A549 (cell line): ENCODE data around the gene TOM1L2. TPM values are rescaled to one million over a fixed set of nuclear protein-coding genes. Genes with fewer than 3 reads are reported as not detected.
A peak's percentile ranks its signal among the peaks of the same experiment; 100 is the strongest.

Experiments used
- ATAC-seq, 2 experiments: fragments of 200-7000 bp in 1 of 2; fragments of >200 bp in 1 of 2; cut with Nextera tagmentation in 1 of 2; cut with Tn5 transposase in 1 of 2; 3 replicates each; pipeline versions ENCODE4 v1.8.0 to v1.9.1; 2018 to 2020; ENCODE audit warnings: mild to moderate bottlenecking in 1 of 2, moderate library complexity in 1 of 2
- CTCF ChIA-PET: fragments of 300-600 bp; sonication (Branson Sonifier 250); formaldehyde crosslinking; extraction: SDS; loops from one replicate; lab custom pipeline; 2021; ENCODE audit warnings: antibody characterized with exemption, inconsistent platforms; lab: Yijun Ruan, JAX
- POLR2A ChIA-PET: fragments of 350-600 bp; formaldehyde crosslinking; extraction: SDS; loops from one replicate; lab custom pipeline; 2021; ENCODE audit warnings: antibody characterized with exemption, inconsistent platforms; lab: Yijun Ruan, JAX
- DNase-seq, 2 experiments: peaks; one replicate each; pipeline versions ENCODE4 v3.0.0 to v3.0.0-alpha.2; 2011 to 2016; ENCODE audit warnings: low read depth in 1 of 2, low spot score in 1 of 2
- FAIRE-seq: peaks from 2 replicates; lab custom pipeline; 2011; peaks lifted over from hg19 to GRCh38; lab: Jason Lieb, UNC
- H3K27ac ChIP-seq, 2 experiments: fragments of >200 bp; sonication (Bioruptor Twin); formaldehyde crosslinking; 3 replicates each; pipeline ENCODE4 v1.5.1; 2016 to 2017
- H3K4me1 ChIP-seq: fragments of >200 bp; sonication (Bioruptor Twin); formaldehyde crosslinking; 3 replicates; pipeline ENCODE4 v1.6.1; 2016
- H3K4me2 ChIP-seq: fragments of >200 bp; sonication (Bioruptor Twin); formaldehyde crosslinking; 3 replicates; pipeline ENCODE4 v1.6.1; 2016
- H3K4me3 ChIP-seq: fragments of >200 bp; sonication (Bioruptor Twin); formaldehyde crosslinking; 3 replicates; pipeline ENCODE4 v1.5.1; 2016
- H3K9me3 ChIP-seq: fragments of >200 bp; sonication (Bioruptor Twin); formaldehyde crosslinking; 3 replicates; pipeline ENCODE4 v1.6.1; 2016
- BCL3 ChIP-seq: fragments of >200 bp; sonication (Bioruptor Twin); formaldehyde crosslinking; IDR thresholded peaks from 3 replicates; pipeline ENCODE4 v1.6.1; 2016
- BHLHE40 ChIP-seq: IDR thresholded peaks from 2 replicates; pipeline ENCODE4 v1.6.1; 2012; ENCODE audit warnings: low read depth, low read length, inconsistent platforms
- CBX2 ChIP-seq: fragments of 200-600 bp; sonication (generic); IDR thresholded peaks from 2 replicates; pipeline ENCODE4 v1.6.1; 2016; ENCODE audit warnings: low read depth, mild to moderate bottlenecking, borderline replicate concordance
- CHD4 ChIP-seq: fragments of 200-600 bp; sonication (generic); IDR thresholded peaks from 2 replicates; pipeline ENCODE4 v1.6.1; 2016; ENCODE audit warnings: antibody characterized with exemption, mild to moderate bottlenecking, borderline replicate concordance
- FOSB ChIP-seq: fragments of 250-450 bp; sonication (Bioruptor Pico); IDR thresholded peaks from 2 replicates; pipeline ENCODE4 v1.5.0; 2020; ENCODE audit warnings: mild to moderate bottlenecking, moderate library complexity
- FOSL2 ChIP-seq, 2 experiments: fragments of 450-650 bp in 1 of 2; fragments of >200 bp in 1 of 2; sonication (Bioruptor Twin) in 1 of 2; formaldehyde crosslinking; IDR thresholded peaks; 2 replicates each; pipeline versions ENCODE4 v1.5.0 to v1.6.1; 2016 to 2020; ENCODE audit warnings: mild to moderate bottlenecking in 1 of 2, moderate library complexity in 1 of 2
- FOXS1 ChIP-seq: fragments of 250-450 bp; sonication (Bioruptor Pico); IDR thresholded peaks from 2 replicates; pipeline ENCODE4 v1.5.0; 2020; ENCODE audit warnings: mild to moderate bottlenecking, moderate library complexity
- HDAC2 ChIP-seq: fragments of 200-600 bp; sonication (generic); IDR thresholded peaks from 2 replicates; pipeline ENCODE4 v1.6.1; 2016
- HOXB13 ChIP-seq: fragments of 250-450 bp; sonication (Bioruptor Pico); IDR thresholded peaks from 2 replicates; pipeline ENCODE4 v1.5.0; 2020; ENCODE audit warnings: low read depth, mild to moderate bottlenecking, moderate library complexity
- JUNB ChIP-seq: fragments of >200 bp; sonication (Bioruptor Twin); formaldehyde crosslinking; IDR thresholded peaks from 2 replicates; pipeline ENCODE4 v1.6.1; 2016
- MAFK ChIP-seq: fragments of 450-650 bp; IDR thresholded peaks from 2 replicates; pipeline ENCODE4 v1.6.1; 2014; ENCODE audit not compliant: partially characterized antibody
- SMC3 ChIP-seq: fragments of >200 bp; sonication (Bioruptor Twin); formaldehyde crosslinking; IDR thresholded peaks from 3 replicates; pipeline ENCODE4 v1.6.1; 2018; ENCODE audit warnings: inconsistent platforms
- SREBF2 ChIP-seq: fragments of 450-650 bp; IDR thresholded peaks from 2 replicates; pipeline ENCODE4 v1.6.1; 2014; ENCODE audit warnings: mild to moderate bottlenecking, moderate library complexity
- TP53 ChIP-seq: fragments of 250-450 bp; sonication (Bioruptor Pico); IDR thresholded peaks from 2 replicates; pipeline ENCODE4 v1.5.0; 2021; ENCODE audit warnings: mild to moderate bottlenecking, moderate library complexity
- USF2 ChIP-seq: fragments of 450-650 bp; IDR thresholded peaks from 2 replicates; pipeline ENCODE4 v1.6.1; 2014; ENCODE audit warnings: antibody characterized with exemption
- ZNF302 ChIP-seq: fragments of 250-450 bp; sonication (Bioruptor Pico); IDR thresholded peaks from 2 replicates; pipeline ENCODE4 v1.9.0; 2021; ENCODE audit warnings: inconsistent platforms, mild to moderate bottlenecking, moderate library complexity
- WGBS: methylation state at CpG from one replicate; pipeline ENCODE4 v1.1.6; 2017; ENCODE audit errors: missing lambda C conversion rate; 5-methylcytosine and 5-hydroxymethylcytosine counted together
- polyA plus RNA-seq, 4 experiments: library from polyadenylated mRNA; depleted of rRNA in 3 of 4; stranded (reverse); fragments of >200 nt; fragmentation: RNase III in 1 of 4; extraction: RNeasy Plus Mini Kit Qiagen cat#74134 plus additional on column Dnase treatment in 1 of 4; gene quantifications; 2 replicates in 3 of 4; 3 replicates in 1 of 4; pipeline ENCODE4 v1.2.3, GENCODE V29; 2011 to 2017

The TOM1L2 gene
- polyA plus RNA-seq, 2 of the 4 experiments (the other 2 are of a cell fraction), result 19.2 to 24.7 TPM

- TF ChIP-seq TP53 (CRISPR knock-in tag), result no peak
- no peak for TF ChIP-seq FOXS1 (CRISPR knock-in tag)
Measured at GRCh38 chr17:17856386-17856785, 115.8 kb downstream of the TOM1L2 start (continued).

GRCh38 chr17:17855976-17856375, 116.2 kb downstream of the TOM1L2 start:
- H3K4me2 ChIP-seq, result no peak overlapping the region
- no peaks in the 10 kb centered on the region for H3K9me3 ChIP-seq
- H3K27ac ChIP-seq, result peak overlapping the region in 1 of 2 experiments; percentile 29; a peak in 2 of 6 replicates
- WGBS, result 95% methylated on average over 3 of the region's 3 CpGs
- peaks cover 8% of the 10 kb centered on the region; the same call in 2 of the 3 replicates for H3K4me1 ChIP-seq
- ATAC-seq (no peak), FAIRE-seq (no peak), DNase-seq (no peak)
- no peak for TF ChIP-seq HOXB13 (CRISPR knock-in tag)
- no peak for TF ChIP-seq BHLHE40
- TF ChIP-seq BCL3, result no peak
- no peak for TF ChIP-seq USF2
- TF ChIP-seq ZNF302, result no peak
- no peak overlapping the region for H3K4me3 ChIP-seq
- ChIA-PET POLR2A (interaction anchor here (1.2 kb wide), 1 partner anchor 18 kb away, joined by 3 read pairs; no protein-coding TSS in a partner anchor), CTCF (interaction anchor here (0.8 to 35.9 kb wide), 9 partner anchors 10 to 176 kb away, joined by 3 to 859 read pairs (median 7); no protein-coding TSS in a partner anchor)

GRCh38 chr17:17853811-17854447, 118.3 kb downstream of the TOM1L2 start:
- H3K4me1 ChIP-seq, result peaks cover 25% of the 10 kb centered on the region

GRCh38 chr17:17852930-17853329, 119.3 kb downstream of the TOM1L2 start:
- POLR2A ChIA-PET, result no interaction called here
- ATAC-seq, result no peak
- Histone ChIP-seq H3K27ac (no peak overlapping the region), H3K9me3 (no peaks in the 10 kb centered on the region), H3K4me1 (peaks cover 27% of the 10 kb centered on the region), H3K4me2 (no peak overlapping the region), H3K4me3 (no peak overlapping the region)
- no peak for FAIRE-seq
- TF ChIP-seq HDAC2, result no peak
- TF ChIP-seq CBX2, result no peak
- TF ChIP-seq SREBF2, result no peak
- no peak for TF ChIP-seq USF2
- TF ChIP-seq SMC3, result no peak
- no peak for TF ChIP-seq JUNB
- TF ChIP-seq MAFK, result no peak
- no peak for TF ChIP-seq FOSL2 (IDR thresholded peaks at IDR 0.05)
- no peak for TF ChIP-seq FOSL2 (CRISPR knock-in tag; IDR thresholded peaks at IDR 0.05)
- 89% methylated on average over 3 of the region's 3 CpGs for WGBS
- no peak for DNase-seq
- CTCF ChIA-PET, result interaction anchor here (0.9 to 35.9 kb wide), 5 partner anchors 8 to 173 kb away, joined by 4 to 859 read pairs (median 18); no protein-coding TSS in a partner anchor

More at GRCh38 chr17:17853811-17854447, 118.3 kb downstream of the TOM1L2 start:
- no peak for ATAC-seq
- CTCF ChIA-PET, result interaction anchor here (0.8 to 35.9 kb wide), 7 partner anchors 12 to 181 kb away, joined by 3 to 859 read pairs (median 18); no protein-coding TSS in a partner anchor
- POLR2A ChIA-PET, result interaction anchor here (1.1 to 1.7 kb wide), 2 partner anchors 13 to 17 kb away, joined by 3 to 6 read pairs; partner anchors contain the start of gene SREBF1
- WGBS, result 94% methylated on average over 8 of the region's 8 CpGs
- FAIRE-seq, result peak; percentile 51
- TF ChIP-seq CHD4 (no peak), FOSB (CRISPR knock-in tag) (no peak)
- H3K4me2 ChIP-seq, result no peak overlapping the region
- no peak overlapping the region for H3K4me3 ChIP-seq
- DNase-seq, result no peak
- H3K9me3 ChIP-seq, result no peaks in the 10 kb centered on the region
- H3K27ac ChIP-seq, result 0 out of 6 replicates have a peak overlapping the region, but pooled peaks of 1 of the 2 experiments have one; percentile 9
